ENCODE data around the gene CACNA2D3.

The CACNA2D3 gene

GRCh38 chr3:55085231-55085630 is 962.9 kb downstream of the CACNA2D3 start:
- no peak for DNase-seq (ENCODE audit: low read depth)
- no peak for TF ChIP-seq CTCF (IDR thresholded peaks at IDR 0.05; ENCODE audit: insufficient read depth, low read depth, low read length, missing control alignments)

GRCh38 chr3:55089211-55089610 is 966.9 kb downstream of the CACNA2D3 start:
- no peak for TF ChIP-seq CTCF (IDR thresholded peaks at IDR 0.05; ENCODE audit: insufficient read depth, low read depth, low read length, missing control alignments)
- no peak for DNase-seq (ENCODE audit: low read depth)

More at GRCh38 chr3:55085231-55085630, 962.9 kb downstream of the CACNA2D3 start:
- H3K4me3 ChIP-seq (ENCODE audit: low read length): no peak overlapping the region

GRCh38 chr3:55090291-55090690 is 967.9 kb downstream of the CACNA2D3 start:
- no peak for DNase-seq (ENCODE audit: low read depth)
- no peak overlapping the region for H3K4me3 ChIP-seq (ENCODE audit: low read length)
- TF ChIP-seq CTCF (IDR thresholded peaks at IDR 0.05; ENCODE audit: insufficient read depth, low read depth, low read length, missing control alignments): no peak

More at GRCh38 chr3:55089211-55089610, 966.9 kb downstream of the CACNA2D3 start:
- no peak overlapping the region for H3K4me3 ChIP-seq (ENCODE audit: low read length)

GRCh38 chr3:55090746-55091145 is 968.4 kb downstream of the CACNA2D3 start:
- DNase-seq (ENCODE audit: low read depth): no peak
- no peak for TF ChIP-seq CTCF (IDR thresholded peaks at IDR 0.05; ENCODE audit: insufficient read depth, low read depth, low read length, missing control alignments)
- H3K4me3 ChIP-seq (ENCODE audit: low read length): no peak overlapping the region

- peak; percentile 20 for DNase-seq (ENCODE audit: low read depth)
- H3K4me3 ChIP-seq (ENCODE audit: low read length): no peak overlapping the region
- TF ChIP-seq CTCF (IDR thresholded peaks at IDR 0.05; ENCODE audit: insufficient read depth, low read depth, low read length, missing control alignments): no peak
These were observed 969.3 kb downstream of the CACNA2D3 start for GRCh38 chr3:55091381-55092225.

- DNase-seq (ENCODE audit: low read depth): no peak
- no peak for TF ChIP-seq CTCF (IDR thresholded peaks at IDR 0.05; ENCODE audit: insufficient read depth, low read depth, low read length, missing control alignments)
- no peak overlapping the region for H3K4me3 ChIP-seq (ENCODE audit: low read length)
These were observed 972.3 kb downstream of the CACNA2D3 start for GRCh38 chr3:55094676-55095075.

GRCh38 chr3:55097441-55097840 is 975.1 kb downstream of the CACNA2D3 start:
- H3K4me3 ChIP-seq (ENCODE audit: low read length): no peak overlapping the region
- TF ChIP-seq CTCF (IDR thresholded peaks at IDR 0.05; ENCODE audit: insufficient read depth, low read depth, low read length, missing control alignments): no peak
- no peak for DNase-seq (ENCODE audit: low read depth)

Measured in epithelial cell of esophagus (primary cell).